Ramos (cell line): ENCODE measurements around the gene NDUFA6.
"Not testable (repeated sequence)": the region's sequence is repeated elsewhere in the genome, so short reads cannot be mapped to it uniquely, and the experiment has no call there.

Source experiments
- in situ Hi-C: fragments of 300-500 bp; cut with MboI; formaldehyde crosslinking; loops from one replicate; pipeline ENCODE4 v1.14.3; 2022; ENCODE audit warnings: low sequenced_read_pairs; ENCODE audit not compliant: unreplicated experiment

Gene NDUFA6

GRCh38 chr22:42074132-42074811, 16.3 kb downstream of the NDUFA6 start, which contains the start of gene PHETA2:
TSS of gene PHETA2 (plus strand) at chr22:42074248. CDS start at chr22:42077294, 3,046 bp downstream.
- in situ Hi-C loops = no loop called here

- in situ Hi-C loops = no loop called here
Observed at GRCh38 chr22:42073621-42074041, 16.9 kb downstream of the NDUFA6 start.

GRCh38 chr22:42072606-42073330, 17.8 kb downstream of the NDUFA6 start:
- in situ Hi-C loops = no loop called here

- in situ Hi-C loops = not testable (repeated sequence)
Observed at GRCh38 chr22:42071508-42071907, 19.1 kb downstream of the NDUFA6 start.

- in situ Hi-C loops = no loop called here
Observed at GRCh38 chr22:42070517-42071422, 19.8 kb downstream of the NDUFA6 start, which contains the start of gene NAGA. TSS of gene NAGA (minus strand) at chr22:42070812. CDS start at chr22:42070297, 515 bp downstream.

GRCh38 chr22:42069801-42070516, 20.6 kb downstream of the NDUFA6 start:
- in situ Hi-C loops = no loop called here

- in situ Hi-C loops = no loop called here
Observed at GRCh38 chr22:42068291-42068690, 22.3 kb downstream of the NDUFA6 start.

- in situ Hi-C loops = no loop called here
Observed at GRCh38 chr22:42067671-42068251, 22.8 kb downstream of the NDUFA6 start.

- in situ Hi-C loops = no loop called here
Observed at GRCh38 chr22:42066937-42067336, 23.6 kb downstream of the NDUFA6 start.

GRCh38 chr22:42066126-42066761, 24.3 kb downstream of the NDUFA6 start:
- in situ Hi-C loops = no loop called here

- in situ Hi-C loops = no loop called here
Observed at GRCh38 chr22:42065438-42066125, 25.0 kb downstream of the NDUFA6 start.

- in situ Hi-C loops = no loop called here
Observed at GRCh38 chr22:42064629-42065028, 25.9 kb downstream of the NDUFA6 start.

- in situ Hi-C loops = no loop called here
Observed at GRCh38 chr22:42062506-42063170, 27.9 kb downstream of the NDUFA6 start.

- in situ Hi-C loops = no loop called here
Observed at GRCh38 chr22:42061041-42061440, 29.5 kb downstream of the NDUFA6 start.

GRCh38 chr22:42060489-42060888, 30.1 kb downstream of the NDUFA6 start:
- in situ Hi-C loops = no loop called here

- in situ Hi-C loops = no loop called here
Observed at GRCh38 chr22:42056757-42057511, 33.6 kb downstream of the NDUFA6 start.

- in situ Hi-C loops = no loop called here
Observed at GRCh38 chr22:42052765-42053164, 37.8 kb downstream of the NDUFA6 start.
